CD4-positive, alpha-beta T cell treated with Interleukin-10 for 1 hour (primary cell): ENCODE results near the gene SAP30.

ENCODE experiments used
- DNase-seq: peaks from one replicate; pipeline ENCODE4 v3.0.0-alpha.2; 2020

Gene SAP30

DNA sequence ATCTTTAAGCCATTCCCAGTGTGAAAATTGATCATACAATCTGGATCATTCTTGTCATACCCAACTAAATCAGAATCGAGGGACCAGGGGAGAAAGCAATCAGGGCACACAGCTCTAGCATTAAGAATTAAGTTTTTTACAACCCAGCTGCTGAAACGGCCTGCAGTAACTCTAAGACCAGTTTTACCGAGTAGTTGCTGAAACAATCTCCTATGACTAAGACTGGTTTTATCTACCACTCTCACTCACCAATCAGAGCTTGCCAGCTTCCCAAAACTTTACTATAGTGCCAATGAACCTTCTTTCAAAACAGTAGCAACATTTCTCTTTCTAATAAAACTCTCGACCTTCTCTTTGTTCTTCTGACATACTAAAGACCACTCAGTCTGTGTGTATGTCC lies 2.8 kb upstream of the SAP30 start:
- no peak for DNase-seq

DNA sequence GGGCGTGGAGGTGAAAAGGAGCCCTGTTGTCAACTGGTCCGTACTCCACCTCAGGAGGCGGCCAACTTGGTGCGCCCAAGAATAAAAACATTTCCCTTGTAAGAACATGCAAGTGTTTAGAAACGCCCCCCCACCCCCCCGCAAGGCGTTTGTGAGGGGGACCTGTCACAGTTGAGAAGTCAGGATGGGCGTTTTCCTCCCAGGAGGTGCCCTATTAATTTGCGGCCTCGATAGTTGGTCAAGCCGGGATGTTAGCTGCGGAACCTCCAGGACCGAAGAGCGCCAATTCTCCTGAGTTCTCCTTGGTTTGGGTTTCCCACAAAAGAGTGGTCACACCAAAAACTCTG lies 651 bp upstream of the SAP30 start:
- peak; percentile 74 for DNase-seq

DNA sequence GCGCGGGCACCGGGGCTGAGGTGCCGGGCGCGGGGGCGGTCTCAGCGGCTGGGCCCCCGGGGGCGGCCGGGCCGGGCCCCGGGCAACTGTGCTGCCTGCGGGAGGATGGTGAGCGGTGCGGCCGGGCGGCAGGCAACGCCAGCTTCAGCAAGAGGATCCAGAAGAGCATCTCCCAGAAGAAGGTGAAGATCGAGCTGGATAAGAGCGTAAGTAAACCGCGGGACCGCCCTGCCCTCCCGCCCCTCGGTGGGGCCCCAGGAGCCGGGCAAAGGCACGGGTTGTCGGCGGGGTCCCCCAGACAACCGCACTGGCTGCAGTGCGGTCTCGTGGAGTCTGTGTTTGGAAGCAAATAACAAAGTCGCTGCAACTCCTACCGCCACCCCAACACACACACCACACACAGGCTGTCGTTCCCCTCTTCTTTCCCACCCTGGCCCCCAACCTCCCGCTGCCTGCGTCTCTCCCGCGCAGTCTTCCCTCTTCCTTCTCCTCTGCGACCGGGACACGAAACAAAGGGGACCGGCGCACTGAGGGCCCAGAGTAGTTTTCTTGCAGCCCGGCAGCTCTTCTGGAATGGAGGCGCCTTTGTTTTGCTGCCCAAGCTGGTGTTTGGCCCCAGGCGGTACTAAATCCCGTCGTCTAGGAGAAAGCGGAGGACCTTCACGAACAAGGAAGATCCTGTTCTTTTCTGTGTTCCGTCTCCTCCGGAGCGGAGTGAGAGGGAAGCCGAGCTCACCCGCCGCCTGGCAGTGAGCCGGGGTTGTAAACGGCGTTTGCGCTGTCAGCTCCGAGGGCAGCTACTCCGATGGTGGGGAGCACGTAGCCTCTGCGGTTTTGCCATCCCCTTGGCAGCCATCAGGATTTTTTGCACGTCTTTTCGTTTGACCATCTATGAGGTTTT lies 788 bp downstream of the SAP30 start:
- DNase-seq = peak; percentile 45

DNA sequence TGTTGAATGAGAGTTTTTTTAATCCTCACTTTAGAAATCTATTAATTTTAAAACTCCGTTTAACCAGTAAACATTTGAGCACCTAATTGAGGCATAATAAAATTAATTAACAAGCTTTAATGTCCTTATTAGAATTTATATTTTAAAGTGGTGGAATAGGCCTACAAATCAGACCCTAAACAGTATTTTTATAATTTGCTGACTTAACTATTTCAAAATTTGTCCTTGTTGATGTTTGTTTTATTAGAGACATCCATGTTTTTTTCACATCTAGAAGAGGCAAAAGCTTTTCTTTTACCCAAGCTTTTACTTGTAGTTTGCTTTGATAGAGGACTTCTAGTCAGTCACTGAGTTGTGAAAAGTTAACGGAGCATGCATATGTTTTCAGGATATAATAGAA lies 3.8 kb downstream of the SAP30 start:
- no peak for DNase-seq

DNA sequence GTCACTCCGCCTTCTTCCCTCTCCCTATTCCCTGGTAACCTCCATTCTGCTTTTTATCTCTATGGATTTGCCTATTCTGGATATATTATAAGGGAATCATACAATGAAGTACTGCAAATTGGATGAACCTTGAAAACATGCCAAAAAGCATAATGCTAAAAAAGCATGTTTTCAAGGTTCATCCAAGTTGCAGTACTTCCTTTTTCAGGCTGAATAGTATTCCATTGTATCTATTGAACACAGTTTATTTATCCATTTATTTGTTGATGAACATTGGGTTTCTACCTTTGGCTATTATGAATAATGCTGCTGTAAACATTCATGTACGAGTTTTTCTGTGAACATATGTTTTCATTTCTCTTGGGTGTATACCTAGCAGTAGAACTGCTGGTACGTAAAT lies 9.2 kb downstream of the SAP30 start:
- no peak for DNase-seq

DNA sequence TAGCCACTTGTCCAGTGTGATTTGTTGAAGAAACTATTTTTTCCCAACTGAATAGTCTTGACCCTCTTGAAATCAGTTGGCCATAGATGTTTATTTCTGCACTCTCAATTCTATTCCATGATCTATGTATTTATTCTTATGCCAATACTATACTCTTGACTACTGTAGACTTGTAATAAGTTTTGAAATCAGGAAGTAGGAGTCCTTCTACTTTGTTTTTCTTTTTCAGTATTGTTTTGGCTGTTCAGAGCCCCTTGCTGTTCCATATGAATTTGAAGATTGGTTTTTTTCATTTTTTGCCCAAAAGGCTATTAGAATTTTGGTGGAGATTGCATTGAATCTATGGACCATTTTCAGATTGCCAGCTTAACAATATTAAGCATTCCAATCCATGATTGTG lies 10.2 kb downstream of the SAP30 start:
- no peak for DNase-seq

DNA sequence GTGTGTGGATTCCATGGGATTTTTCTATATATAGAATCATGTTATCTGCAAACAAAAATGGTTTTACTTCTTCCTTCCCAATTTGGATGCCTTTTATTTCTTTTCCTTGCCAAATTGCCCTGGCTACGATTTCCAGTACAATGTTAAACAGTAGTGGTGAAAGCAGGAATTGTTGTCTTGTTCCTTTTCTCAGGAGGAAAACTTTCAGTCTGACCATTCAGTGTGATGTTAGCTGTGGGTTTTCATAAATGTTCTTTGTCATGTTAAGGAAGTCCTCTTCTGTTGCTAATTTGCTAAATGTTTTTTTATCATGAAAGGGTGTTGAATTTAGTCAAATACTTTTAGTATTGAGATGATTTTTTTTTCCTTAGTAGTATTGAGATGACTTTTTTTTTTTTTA lies 10.9 kb downstream of the SAP30 start:
- no peak for DNase-seq

DNA sequence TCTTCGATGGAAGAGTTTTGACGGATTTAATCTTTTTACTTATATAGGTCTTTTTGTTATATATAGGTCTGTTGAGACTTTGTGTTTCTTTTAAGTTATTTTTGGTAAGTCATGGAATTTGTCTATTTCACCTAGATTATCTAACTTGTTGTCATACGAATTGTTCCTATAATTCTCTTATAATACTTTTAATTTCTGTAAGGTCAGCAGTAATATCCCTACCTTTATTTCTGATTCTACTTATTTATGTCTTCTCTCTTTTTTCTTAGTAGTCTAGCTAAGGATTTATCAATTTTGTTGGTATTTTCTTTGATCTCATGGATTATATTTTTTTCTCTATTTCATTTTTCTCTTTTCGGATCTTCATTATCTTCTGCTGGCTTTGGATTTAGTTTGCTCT lies 11.6 kb downstream of the SAP30 start:
- no peak for DNase-seq

DNA sequence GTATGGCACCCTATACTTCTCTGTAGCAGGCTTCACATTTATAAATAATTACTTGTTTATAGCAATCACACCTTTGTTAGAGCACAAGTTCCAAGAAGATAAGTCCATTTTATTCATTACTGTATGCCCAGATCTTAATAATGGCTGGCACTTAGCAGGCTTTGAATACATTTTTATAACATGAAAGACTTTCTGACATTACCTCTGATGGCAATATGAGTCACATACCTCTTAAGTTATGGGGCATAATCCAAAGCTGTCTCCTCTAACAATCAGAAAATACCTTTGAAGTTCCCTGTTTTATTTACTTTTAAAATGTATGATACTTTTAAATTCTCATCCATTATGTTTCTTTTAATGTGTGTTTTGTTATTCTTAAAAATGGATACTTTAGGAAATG lies 16.0 kb downstream of the SAP30 start:
- DNase-seq = no peak

DNA sequence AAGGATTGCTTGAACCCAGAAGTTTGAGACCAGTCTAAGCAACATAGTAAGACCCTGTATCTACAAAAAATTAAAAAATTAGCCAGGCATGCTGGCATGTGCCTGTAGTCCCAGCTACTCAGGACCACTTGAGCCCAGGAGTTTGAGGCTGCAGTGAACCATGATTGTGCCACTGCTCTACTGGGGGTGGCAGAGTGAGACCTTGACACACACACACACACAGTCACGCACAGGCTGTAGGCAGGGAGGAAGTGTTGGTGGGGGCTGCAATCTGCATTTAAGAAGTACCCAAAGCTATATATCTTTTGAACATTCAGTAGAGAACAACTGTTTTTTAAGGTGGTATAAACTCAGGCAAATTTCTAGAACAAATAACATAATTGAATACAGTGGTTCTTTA lies 20.9 kb downstream of the SAP30 start:
- no peak for DNase-seq

DNA sequence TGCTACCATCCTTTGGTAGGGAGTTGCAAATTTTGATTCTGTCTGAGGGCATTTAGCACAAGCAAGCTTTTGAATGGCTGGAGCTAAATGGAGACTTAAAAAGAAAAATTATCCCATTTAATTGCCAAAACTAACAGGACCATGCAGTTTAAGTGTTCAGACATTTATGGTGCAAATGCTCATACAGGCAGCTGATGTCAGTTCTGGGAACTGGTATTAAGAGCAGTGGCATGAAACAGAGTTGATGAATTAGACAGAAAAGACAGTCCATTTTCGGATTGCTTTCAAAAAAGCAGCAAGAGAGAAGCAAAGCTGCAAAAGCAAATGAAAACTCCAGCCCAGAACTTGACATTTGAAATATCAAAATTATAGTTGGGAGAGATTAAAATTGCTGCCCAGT lies 26.9 kb downstream of the SAP30 start:
- no peak for DNase-seq

DNA sequence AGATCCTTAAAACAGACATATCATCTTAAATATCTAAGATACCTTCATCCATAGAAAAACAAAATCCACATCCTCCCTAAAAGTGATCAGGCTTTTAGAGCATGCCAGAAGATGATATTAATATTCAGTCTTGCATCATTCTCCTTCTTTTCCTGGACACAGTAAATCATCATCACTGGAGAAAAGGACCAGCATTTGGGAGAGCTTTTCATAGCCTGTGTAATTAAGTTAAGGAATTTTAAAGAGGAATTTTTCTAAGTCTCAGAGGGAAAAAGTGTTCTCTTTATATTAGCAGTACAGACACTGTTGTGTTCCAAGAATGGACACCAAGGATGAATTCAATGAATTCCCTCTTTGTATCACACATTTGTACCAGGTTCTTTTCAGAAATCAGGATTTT lies 27.5 kb downstream of the SAP30 start:
- no peak for DNase-seq

DNA sequence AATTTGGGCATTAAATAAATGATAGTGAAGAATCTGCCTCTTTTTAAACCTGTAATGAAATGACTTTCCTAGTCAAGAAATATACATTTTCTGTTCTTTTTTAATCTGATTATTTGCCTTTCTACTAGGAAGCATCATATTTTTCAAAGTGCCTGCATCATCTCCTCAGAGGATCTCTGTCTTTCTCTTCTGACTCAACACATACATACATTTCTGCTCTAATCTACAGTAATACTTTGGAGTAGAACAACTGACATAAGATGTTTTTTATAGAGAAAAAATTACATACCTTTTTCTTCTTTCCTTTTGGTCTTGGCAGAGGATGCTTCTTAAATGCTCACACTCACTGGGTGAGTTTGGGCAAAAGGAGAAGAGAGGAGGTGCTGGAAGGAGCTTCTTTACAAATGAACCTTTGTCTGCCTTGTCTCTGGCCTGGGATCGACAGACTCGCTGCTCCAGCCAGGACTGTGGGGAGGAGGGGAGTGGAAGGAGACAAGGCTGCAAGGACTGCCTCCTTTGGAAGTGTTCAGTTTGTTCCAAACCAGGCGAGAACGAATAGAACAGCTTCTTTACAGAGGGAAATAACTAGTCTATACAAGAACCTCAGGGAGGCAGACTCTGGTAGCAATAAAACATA lies 28.1 kb downstream of the SAP30 start, which contains the start of gene SCRG1:
Gene SCRG1 (minus strand): TSS at position 338 of the 637 bp plus-strand sequence. CDS start 7,702 bp downstream, outside the sequence.
- no peak for DNase-seq

DNA sequence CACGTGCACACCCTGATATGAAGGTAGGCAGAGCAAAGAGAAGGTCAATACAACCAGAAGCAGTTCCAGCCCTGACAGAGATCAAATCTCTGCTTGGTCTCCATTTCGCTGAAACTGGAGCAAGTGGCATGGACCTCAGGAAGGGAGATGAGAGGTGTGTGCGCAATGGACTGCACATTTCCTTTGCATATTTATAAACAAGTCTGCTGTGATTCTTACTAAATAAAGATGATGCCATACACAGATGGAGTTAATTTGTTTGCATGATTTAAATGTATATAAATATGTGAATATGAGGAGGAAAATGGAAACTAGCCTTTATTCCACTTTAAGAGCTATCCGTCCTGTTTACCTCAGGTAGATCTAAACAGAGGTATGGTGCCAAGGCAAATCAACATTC lies 30.3 kb downstream of the SAP30 start:
- no peak for DNase-seq

DNA sequence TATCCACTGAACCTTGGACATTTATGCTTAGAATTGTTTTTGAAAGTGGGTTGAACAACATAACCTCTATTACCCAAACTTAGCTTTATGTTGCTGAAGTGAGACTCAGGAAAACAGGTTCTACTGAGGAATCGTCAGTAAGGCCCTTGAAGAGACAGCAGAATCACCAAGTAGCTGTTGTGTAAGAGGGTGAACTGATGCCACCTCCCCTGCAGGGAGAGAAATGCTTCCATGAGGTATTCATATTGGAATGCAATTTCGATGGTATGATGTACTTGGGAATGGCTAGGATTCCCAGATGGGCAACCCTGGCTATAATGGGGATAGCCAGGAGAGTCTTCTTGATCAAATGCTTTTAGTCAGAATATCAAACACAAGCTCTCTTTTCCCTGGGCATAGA lies 32.3 kb downstream of the SAP30 start:
- DNase-seq = no peak

DNA sequence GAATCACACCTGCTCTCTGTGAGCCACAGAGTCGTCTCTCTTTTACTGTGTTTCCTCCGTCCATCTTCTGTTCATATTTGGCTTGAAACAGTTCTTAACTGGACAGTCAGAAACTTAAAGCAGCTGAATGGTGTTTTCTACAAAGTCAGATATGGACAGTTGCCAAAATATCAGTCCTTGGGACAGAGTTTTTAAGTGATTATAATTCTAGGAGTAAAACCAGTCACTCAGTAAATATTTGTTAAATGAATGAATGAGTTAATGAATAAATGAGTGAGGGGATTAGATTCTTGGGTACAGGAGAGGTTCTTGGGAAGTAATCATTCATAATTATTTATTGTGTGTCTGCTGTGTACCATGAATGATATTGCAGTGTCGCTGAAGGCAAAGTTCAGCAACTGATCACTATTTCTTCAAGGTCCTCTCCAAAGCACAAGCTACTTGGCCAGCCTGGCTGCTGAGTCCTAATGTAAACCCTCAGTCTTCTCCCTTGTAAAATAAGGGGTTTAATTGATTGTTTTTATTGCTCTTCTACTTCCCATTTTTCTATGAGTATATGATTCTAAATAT lies 33.6 kb downstream of the SAP30 start:
- DNase-seq = no peak

DNA sequence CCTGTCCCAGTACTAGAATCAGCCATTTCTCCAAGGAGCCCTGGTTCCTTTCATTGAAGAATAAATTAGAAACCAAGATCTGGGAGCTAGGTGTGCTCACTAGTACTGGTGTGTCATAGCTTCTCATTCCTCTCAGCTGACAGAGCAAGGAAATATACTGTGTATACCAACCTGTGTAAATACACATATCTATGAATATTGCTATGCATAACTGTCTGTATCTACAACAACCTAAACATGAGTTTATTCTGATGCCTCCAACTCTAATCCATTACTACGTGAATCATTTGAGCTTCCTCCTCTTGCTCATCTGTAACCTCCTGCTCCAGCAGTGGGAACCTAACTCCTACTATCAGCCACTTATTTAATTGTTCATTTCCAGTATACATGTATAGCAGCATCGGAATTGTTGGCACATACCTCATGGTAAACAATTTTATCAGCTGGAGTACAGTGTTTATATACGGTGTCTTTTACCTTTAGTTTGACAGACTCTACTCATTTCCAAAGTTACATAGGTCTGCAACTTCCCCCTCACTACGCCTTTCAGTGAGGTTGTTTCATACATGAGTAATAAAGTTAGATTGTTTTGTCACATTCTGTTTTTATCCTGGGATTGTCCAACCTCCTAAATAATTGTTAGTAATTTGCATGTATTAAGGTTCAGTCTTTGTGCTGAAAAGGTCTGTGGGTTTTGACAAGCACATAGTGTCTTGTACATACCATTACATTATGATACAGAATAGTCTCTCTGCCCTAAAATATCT lies 35.3 kb downstream of the SAP30 start:
- DNase-seq = no peak

DNA sequence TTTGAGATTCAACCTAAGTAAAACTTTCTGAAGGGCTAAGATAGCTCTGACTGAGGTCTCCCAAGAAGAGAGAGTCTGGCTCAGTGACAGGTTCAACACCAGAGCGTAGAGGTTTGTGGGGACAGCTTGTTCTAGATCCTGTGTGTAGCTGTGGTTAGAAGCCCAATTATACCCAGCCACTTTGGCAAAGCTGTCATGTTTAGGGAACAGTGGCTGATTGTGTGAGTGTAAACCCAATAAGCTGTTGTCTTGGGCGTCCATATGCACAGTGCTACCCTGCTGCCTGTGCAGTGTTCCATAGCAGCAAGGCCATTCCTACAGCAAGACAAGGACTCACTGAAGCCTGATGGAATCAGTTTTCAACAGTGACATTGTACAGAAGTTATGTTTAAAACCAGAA lies 39.3 kb downstream of the SAP30 start:
- DNase-seq = no peak

DNA sequence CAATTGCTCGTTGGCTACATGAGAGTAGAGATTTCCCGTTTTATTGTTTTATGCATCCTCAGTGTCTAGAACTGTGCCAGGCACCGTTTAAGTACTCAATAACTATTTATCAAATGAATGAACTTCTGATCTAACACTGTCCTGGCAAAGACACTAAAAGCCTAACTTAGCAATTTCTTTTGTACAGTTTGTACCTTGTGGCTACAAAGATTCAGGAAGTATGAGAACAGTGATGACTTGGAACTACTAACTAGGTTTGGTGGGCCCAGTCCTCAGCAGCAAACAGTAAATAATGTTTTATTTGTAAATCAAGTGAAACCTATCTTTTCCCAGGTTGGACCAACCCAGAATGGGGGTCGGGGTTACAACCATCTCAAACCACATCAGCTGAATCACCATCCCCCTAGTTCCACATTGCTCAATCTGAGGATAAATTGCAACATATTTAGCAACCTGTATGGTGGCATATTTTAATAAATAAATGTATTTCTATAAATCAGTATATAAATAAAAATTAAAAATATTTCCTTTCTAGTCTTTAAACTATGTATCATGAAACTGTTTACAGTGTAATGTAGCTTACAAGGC lies 40.4 kb downstream of the SAP30 start:
- DNase-seq = no peak

DNA sequence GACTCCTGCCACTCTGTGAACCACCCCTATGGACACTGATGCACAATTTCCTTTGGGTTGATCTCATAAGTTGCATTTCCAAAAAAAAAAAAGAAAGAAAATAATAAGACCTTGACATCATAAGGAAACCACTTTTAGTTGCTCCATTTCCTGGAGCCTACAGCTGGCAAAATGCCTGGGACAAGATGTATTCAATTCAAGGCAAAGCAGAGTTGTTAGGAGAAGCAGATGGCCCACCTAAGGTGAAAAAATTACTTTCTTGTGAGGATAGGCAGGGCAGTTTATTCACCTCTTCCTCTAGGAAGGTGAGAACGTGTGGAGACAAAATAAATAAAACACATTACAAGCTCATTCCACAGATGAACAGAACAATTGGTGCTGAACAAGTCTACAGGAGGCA lies 42.3 kb downstream of the SAP30 start:
- no peak for DNase-seq

DNA sequence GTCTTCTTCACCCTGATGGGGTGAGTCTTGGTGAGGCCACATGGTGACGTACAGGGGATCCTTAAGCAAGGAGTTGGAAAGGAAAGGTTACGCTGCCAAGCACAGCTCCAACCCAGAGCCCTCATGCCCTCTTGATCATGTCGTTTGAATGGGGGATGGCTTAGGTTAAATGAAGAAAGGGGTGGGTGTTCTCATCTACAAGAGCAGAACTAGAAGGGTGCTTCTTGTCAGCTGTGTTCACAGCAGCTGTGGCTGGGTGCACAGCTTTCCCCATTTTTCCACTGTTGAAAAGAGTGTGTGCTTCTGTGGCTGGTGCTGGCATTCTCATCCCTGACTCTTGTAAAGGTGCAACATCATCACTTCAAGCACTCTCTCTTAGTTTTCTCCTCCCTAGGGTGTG lies 43.7 kb downstream of the SAP30 start:
- DNase-seq = no peak

DNA sequence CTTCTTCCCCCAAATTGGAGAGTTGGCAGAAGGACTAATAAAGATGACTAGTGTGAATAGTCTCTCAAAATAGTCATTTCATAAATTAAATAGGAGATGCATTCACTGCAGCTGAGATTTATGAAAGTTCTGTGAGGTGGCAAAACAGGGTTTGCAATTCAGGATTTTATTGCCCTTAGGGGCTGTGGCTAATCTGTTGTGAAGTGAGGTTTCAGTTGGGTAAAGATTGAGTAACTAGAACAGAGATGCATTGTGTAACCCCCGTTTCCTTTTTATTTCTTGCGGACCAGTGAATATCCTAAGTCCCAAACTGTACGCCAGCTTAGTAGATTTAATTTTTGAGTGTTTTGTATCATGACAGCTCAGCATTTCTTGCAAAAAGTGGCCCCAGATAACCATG lies 44.3 kb downstream of the SAP30 start:
- no peak for DNase-seq
